SJCRH30 (cell line): ENCODE data around the gene MPP7. TPM values are rescaled to one million over a fixed set of nuclear protein-coding genes. Genes with fewer than 3 reads are reported as not detected.
A peak's percentile ranks its signal among the peaks of the same experiment; 100 is the strongest.

Experiments used
- DNase-seq, 2 experiments: peaks; one replicate each; pipeline ENCODE4 v3.0.0-alpha.2; 2015 to 2020
- H3K27ac ChIP-seq: fragments of 250-450 bp; sonication (Bioruptor Pico); 2 replicates; pipeline ENCODE4 v1.5.1; 2020; ENCODE audit warnings: mild to moderate bottlenecking, moderate library complexity
- H3K27me3 ChIP-seq: fragments of 250-450 bp; sonication (Bioruptor Pico); 2 replicates; pipeline ENCODE4 v1.5.1; 2020; ENCODE audit warnings: mild to moderate bottlenecking, moderate library complexity
- H3K36me3 ChIP-seq: fragments of 250-450 bp; sonication (Bioruptor Pico); 2 replicates; pipeline ENCODE4 v1.5.1; 2020; ENCODE audit warnings: mild to moderate bottlenecking, moderate library complexity
- H3K4me1 ChIP-seq: fragments of 250-450 bp; sonication (Bioruptor Pico); 2 replicates; pipeline ENCODE4 v1.5.1; 2020; ENCODE audit warnings: mild to moderate bottlenecking, moderate library complexity
- H3K4me3 ChIP-seq: fragments of 250-450 bp; sonication (Bioruptor Pico); 2 replicates; pipeline ENCODE4 v1.5.1; 2020; ENCODE audit warnings: mild to moderate bottlenecking, moderate library complexity
- H3K9me3 ChIP-seq: fragments of 250-450 bp; sonication (Bioruptor Pico); replicated peaks from 2 replicates; pipeline ENCODE4 v1.5.1; 2020; ENCODE audit warnings: mild to moderate bottlenecking, moderate library complexity
- total RNA-seq: library from RNA; depleted of rRNA; stranded (reverse); fragments of >200 nt; shearing (Covaris generic); gene quantifications from 2 replicates; pipeline ENCODE4 v1.2.3, GENCODE V29; 2014; rRNA removed

Gene MPP7
- total RNA-seq, 1 experiment from 2014 or later: 5.9 TPM

GRCh38 chr10:28266449-28267224 lies 36.2 kb downstream of the MPP7 start:
- H3K27ac ChIP-seq: no peak overlapping the region
- H3K27me3 ChIP-seq: no peaks in the 10 kb centered on the region
- no peaks in the 10 kb centered on the region; the same call in 1 of the 2 replicates for H3K36me3 ChIP-seq
- H3K4me1 ChIP-seq: peaks cover 7% of the 10 kb centered on the region
- H3K4me3 ChIP-seq: no peak overlapping the region
- DNase-seq: no peak
- no peaks in the 10 kb centered on the region for H3K9me3 ChIP-seq

- Histone ChIP-seq H3K36me3 (no peaks in the 10 kb centered on the region; the same call in 1 of the 2 replicates), H3K27ac (no peak overlapping the region), H3K4me3 (no peak overlapping the region), H3K9me3 (no peaks in the 10 kb centered on the region), H3K27me3 (no peaks in the 10 kb centered on the region), H3K4me1 (no peaks in the 10 kb centered on the region)
- peak in 1 of 2 experiments; percentile 29 for DNase-seq
Measured at GRCh38 chr10:28263136-28263857, 39.6 kb downstream of the MPP7 start.

GRCh38 chr10:28256776-28257175 lies 46.1 kb downstream of the MPP7 start:
- no peak for DNase-seq
- Histone ChIP-seq H3K36me3 (no peaks in the 10 kb centered on the region), H3K27ac (no peak overlapping the region), H3K27me3 (no peaks in the 10 kb centered on the region), H3K4me3 (no peak overlapping the region), H3K9me3 (no peaks in the 10 kb centered on the region), H3K4me1 (no peaks in the 10 kb centered on the region)

DNA sequence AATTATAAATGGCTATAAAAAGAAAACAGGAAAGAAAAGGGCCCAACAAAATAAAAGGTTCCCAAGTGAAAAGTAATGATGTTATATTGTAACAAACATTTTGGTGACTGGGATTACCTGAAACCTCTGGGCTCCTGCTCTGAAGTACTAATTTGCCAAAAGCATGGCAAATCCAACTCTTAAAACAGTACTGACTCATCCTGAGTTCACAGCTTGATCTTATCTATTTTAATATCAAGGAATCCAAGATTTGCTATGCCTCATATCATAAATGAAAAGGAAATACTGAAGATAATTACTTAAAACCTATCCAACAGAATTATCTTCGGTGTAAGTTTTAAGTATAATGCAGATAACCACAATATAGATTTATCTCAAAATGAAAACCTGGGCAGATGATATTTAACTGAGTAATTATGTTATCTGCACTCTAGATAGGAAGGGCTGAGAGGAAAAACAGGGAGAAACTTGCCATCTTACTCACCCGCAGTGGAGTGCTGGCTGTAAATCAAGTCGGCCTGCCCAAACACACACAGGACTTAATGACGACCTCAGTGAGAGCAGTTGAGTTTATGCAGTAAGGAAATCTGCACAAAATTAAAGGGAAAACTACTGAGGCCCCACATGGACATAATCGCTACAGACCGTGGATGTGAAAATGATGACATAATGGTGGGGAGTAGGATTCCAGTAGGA lies 48.4 kb downstream of the MPP7 start:
- Histone ChIP-seq H3K27me3 (no peaks in the 10 kb centered on the region), H3K4me1 (no peaks in the 10 kb centered on the region), H3K4me3 (no peak overlapping the region), H3K9me3 (no peaks in the 10 kb centered on the region), H3K27ac (no peak overlapping the region), H3K36me3 (no peaks in the 10 kb centered on the region)
- DNase-seq: no peak

DNA sequence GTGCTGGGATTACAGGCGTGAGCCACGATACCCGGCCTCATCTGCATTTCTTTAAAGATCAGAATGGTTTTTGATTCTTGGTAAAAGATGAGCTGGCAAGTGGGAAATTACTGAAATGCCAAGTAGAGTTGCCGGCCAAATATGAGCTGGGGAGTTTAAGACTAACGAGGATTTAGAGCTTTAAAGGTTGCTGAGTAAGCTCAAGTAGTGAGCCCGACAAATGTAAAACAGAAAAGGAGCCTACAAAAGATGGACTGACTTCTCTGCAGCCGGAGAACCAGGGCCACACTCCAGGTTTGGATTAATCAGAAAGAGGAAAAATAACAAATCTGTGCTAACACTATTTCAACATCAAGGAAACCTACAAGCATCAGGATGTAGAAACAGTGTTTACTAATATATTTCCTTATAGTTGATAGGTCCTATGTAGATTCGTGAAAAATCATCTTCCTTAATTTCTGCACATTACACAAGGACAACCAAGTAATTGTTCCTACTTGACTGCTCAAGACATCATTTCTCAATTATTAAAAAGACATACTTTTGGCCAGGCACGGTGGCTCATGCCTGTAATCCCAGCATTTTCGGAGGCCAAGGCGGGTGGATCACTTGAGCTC lies 49.6 kb downstream of the MPP7 start:
- Histone ChIP-seq H3K27ac (no peak overlapping the region), H3K9me3 (no peaks in the 10 kb centered on the region), H3K27me3 (no peaks in the 10 kb centered on the region), H3K36me3 (no peaks in the 10 kb centered on the region), H3K4me3 (no peak overlapping the region), H3K4me1 (no peaks in the 10 kb centered on the region; the same call in 1 of the 2 replicates)
- DNase-seq: no peak

Other genes starting within 250 kb of the MPP7 start
- 121 and 142 TPM in 2 replicates for gene WAC, start 230.1 kb upstream of the MPP7 start, total RNA-seq